Activated CD4-positive, alpha-beta T cell treated with anti-CD3 and anti-CD28 coated beads, Interleukin-2, amount 50 U/mL, for 4 hours (primary cell): ENCODE data around the gene SLFNL1.
A peak's percentile ranks its signal among the peaks of the same experiment; 100 is the strongest.

Experiments used
- DNase-seq, 2 experiments: peaks; one replicate each; pipeline ENCODE4 v3.0.0-alpha.2; 2020

The SLFNL1 gene

GRCh38 chr1:40985875-40986274 is 35.6 kb downstream of the SLFNL1 start:
- DNase-seq, result no peak

GRCh38 chr1:40985161-40985560 is 36.4 kb downstream of the SLFNL1 start:
- DNase-seq, result no peak

- DNase-seq, result no peak
Measured at GRCh38 chr1:40984531-40984930, 37.0 kb downstream of the SLFNL1 start.

- DNase-seq, result no peak
Measured at GRCh38 chr1:40984066-40984465, 37.5 kb downstream of the SLFNL1 start.

GRCh38 chr1:40983286-40983685 is 38.2 kb downstream of the SLFNL1 start:
- DNase-seq, result no peak

GRCh38 chr1:40982721-40983120 is 38.8 kb downstream of the SLFNL1 start:
- DNase-seq, result no peak

- no peak for DNase-seq
Measured at GRCh38 chr1:40981691-40982448, 39.7 kb downstream of the SLFNL1 start.

- peak; percentile 40 to 45 for DNase-seq
Measured at GRCh38 chr1:40980453-40981121, 40.9 kb downstream of the SLFNL1 start.

- DNase-seq, result no peak
Measured at GRCh38 chr1:40980068-40980452, 41.5 kb downstream of the SLFNL1 start.

- DNase-seq, result peak; percentile 94 to 95
Measured at GRCh38 chr1:40979241-40980067, 42.1 kb downstream of the SLFNL1 start, which contains the start of gene CTPS1. Gene CTPS1, plus strand, starts transcription at chr1:40979696. Its CDS starts 3,595 bp downstream, at chr1:40983291.

GRCh38 chr1:40978886-40979240 is 42.7 kb downstream of the SLFNL1 start:
- no peak for DNase-seq

- DNase-seq, result no peak
Measured at GRCh38 chr1:40977716-40978115, 43.8 kb downstream of the SLFNL1 start.

- no peak for DNase-seq
Measured at GRCh38 chr1:40976952-40977690, 44.4 kb downstream of the SLFNL1 start.

- DNase-seq, result no peak
Measured at GRCh38 chr1:40974945-40975344, 46.6 kb downstream of the SLFNL1 start.

- DNase-seq, result no peak
Measured at GRCh38 chr1:40973912-40974311, 47.6 kb downstream of the SLFNL1 start.

GRCh38 chr1:40971966-40972365 is 49.6 kb downstream of the SLFNL1 start:
- no peak for DNase-seq

- DNase-seq, result no peak
Measured at GRCh38 chr1:40969445-40969844, 52.1 kb downstream of the SLFNL1 start.

- DNase-seq, result no peak
Measured at GRCh38 chr1:40966417-40966816, 55.1 kb downstream of the SLFNL1 start.
